GM21737 (cell line): ENCODE results near the gene STOX1.
A peak's percentile ranks its signal among the peaks of the same experiment; 100 is the strongest.
"Not testable (repeated sequence)": the region's sequence is repeated elsewhere in the genome, so short reads cannot be mapped to it uniquely, and the experiment has no call there.

Experiments used
- ATAC-seq: cut with Tn5 transposase; IDR thresholded peaks from one replicate; pipeline ENCODE4 v1.9.1; 2021; ENCODE audit warnings: mild to moderate bottlenecking, moderate library complexity; ENCODE audit not compliant: unreplicated experiment

The STOX1 gene

DNA sequence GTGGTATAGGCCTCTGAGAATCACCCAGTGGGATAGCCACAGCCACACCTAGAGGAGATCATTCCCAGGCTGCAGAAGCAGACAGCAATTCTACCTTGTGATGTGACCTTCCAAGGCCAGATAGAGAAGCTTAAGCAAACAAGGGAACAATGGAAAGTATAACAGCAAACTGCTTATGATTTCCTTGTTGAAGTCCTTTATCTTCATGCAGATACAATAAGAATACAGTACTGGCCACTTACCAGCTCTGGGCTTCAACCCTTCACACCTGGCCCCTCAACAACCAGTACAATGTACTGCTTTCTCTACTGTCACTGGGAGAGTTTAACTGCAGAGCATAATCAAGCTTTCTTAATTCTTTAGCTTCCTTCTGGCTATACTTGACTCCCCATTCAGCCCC, 51.2 kb downstream of the STOX1 start:
- no peak for ATAC-seq

DNA sequence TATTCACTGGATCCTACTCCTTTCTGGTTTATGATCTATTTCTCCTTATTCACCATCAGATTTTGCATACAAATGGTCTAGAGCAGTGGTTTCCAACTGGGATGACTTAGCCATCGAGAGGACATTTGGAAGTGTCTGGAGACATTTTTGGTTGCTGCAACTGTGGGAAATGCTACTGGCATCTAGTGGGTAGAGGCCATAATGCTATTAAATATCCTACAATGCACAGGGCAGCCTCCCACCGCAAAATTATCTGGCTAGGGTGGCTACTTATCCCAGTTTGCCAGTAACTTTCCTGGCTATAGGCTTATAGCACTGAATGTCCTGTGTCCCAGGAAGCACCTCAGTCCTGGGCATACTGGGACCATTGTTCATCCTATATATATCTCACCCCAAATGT, 52.3 kb downstream of the STOX1 start:
- no peak for ATAC-seq

GRCh38 chr10:68880181-68880580, 52.9 kb downstream of the STOX1 start:
- no peak for ATAC-seq

GRCh38 chr10:68895041-68895440, 67.7 kb downstream of the STOX1 start:
- ATAC-seq, result no peak

GRCh38 chr10:68897336-68897741, 70.0 kb downstream of the STOX1 start:
- no peak for ATAC-seq

DNA sequence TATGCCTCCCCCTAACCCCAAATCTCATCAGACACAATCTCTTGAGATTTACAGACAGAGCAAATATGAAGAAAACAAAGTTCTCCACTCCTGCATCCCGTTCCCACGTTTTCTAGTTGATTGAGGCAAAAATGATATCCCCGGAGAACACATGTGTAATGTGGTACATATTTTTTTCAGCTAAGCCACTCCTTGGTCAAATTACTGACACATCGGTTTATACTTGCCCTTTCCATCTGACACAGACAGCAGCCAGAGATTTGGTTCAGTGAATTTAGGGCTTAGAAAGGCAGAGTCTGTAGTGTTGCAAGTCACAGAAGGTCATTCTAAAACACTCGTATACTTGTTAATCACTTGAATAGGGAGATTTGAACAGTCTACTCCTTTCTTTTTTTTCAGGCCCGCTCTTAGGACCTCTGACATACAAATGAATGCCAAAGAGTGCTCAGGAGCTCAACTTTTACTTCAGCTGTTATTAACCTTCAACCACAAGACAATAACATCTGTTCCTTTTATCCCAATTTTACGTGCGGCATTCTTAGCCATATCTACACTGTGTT, 71.9 kb downstream of the STOX1 start:
- no peak for ATAC-seq

DNA sequence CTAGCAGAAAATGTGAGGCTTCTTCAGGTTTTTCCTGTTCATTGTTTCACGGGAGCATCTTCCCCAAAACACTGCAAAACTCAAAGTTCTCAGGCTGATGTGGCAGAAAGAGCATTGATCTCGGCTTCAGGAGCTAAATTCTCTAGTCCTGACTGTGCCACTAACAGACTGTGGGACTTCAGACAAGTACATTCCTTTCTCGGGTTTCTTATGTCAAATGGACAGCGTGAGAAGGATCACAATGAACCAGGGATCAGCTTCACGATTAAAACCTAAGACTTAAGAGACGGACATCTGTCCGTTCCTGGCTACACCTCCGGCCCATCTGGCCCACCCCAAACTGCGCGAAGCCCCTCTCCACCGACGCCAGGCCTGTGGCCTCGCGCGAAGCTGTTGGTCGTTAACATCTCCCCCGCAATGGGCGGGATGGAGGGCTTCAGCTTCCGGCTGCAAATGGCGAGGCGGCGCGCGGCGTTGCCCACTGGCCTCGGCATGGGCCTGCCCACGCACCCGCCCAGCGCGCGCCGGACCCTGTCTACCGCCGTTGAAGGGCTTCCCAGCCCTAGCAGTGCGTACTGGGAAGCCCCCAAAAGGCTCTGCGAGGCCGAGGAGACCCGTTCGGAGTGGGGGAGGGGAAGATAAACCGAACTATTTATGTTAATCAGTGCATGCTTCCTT, 73.2 kb downstream of the STOX1 start:
- ATAC-seq, result peak; percentile 37

GRCh38 chr10:68901105-68901927, 74.0 kb downstream of the STOX1 start, which contains the start of gene DDX50:
Gene DDX50, plus strand, starts transcription at chr10:68901315. Its CDS starts 70 bp downstream, at chr10:68901385.
- peak; percentile 95 for ATAC-seq

DNA sequence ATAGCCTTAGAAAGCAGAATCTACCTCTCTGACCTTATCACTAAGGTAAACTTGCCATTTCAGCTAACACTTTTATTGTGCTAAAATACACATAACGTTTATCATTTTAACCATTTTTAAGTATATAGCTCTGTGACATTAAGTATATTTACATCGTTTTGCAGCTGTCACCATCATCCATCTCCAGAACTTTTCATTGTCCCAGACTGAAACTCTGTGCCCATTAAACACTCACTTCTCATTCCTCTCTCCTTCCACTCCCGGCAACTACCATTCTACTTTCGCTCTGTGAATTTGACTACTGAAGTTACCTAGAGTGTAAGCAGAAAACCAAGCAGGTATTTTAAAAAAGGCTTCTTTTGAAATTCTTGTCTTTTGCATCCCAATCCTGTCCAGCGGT, 75.1 kb downstream of the STOX1 start:
- ATAC-seq, result no peak

- no peak for ATAC-seq
Observed at GRCh38 chr10:68924593-68924992, 97.3 kb downstream of the STOX1 start.

DNA sequence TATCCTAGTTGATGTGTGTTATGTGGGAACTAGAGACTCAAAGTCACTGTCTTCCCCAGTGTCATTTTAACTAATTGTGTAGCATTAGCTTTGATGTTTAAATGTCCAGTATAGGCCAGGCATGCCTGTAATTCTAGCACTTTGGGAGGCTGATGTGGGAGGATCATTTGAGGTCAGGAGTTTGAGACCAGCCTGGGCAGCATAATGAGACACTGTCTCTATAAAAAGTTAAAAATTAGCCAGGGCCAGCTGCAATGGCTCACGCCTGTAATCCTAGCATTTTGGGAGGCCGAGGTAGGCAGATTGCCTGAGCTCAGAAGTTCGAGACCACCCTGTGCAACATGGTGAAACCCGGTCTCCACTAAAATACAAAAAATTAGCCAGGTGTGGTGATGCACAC, 98.2 kb downstream of the STOX1 start:
- no peak for ATAC-seq

DNA sequence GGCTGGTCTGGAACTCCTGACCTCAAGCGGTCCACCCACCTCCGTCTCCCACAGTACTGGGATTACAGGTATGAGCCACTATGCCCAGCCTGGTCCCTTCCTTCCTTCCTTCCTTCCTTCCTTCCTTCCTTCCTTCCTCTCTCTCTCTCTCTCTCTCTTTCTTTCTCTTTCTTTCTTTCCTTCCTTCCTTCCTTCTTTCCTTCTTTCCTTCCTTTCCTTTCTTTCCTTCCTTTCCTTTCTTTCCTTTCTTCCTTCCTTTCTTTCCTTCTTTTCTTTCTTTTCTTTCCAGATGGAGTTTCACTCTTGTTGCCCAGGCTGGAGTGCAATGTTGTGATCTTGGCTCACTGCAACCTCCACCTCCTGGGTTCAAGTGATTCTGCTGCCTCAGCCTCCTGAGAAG, 101.8 kb downstream of the STOX1 start:
- ATAC-seq, result not testable (repeated sequence)

- ATAC-seq, result not testable (repeated sequence)
Observed at GRCh38 chr10:68929888-68930287, 102.6 kb downstream of the STOX1 start.

DNA sequence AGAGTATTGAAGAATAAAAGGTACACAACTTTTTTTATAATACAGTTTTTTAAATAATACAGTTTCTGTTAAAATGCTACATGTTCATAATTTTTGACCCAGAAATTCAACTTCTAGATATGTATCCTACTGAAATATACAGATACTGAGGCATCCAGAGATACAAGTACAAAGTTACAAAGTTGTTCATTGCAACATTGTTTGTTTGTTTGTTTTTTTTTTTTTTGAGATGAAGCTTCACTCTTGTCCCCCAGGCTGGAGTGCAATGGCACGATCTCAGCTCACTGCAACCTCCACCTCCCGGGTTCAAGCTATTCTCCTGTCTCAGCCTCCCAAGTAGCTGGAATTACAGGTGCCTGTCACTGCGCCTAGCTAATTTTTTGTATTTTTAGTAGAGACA, 105.5 kb downstream of the STOX1 start:
- ATAC-seq, result not testable (repeated sequence)

- no peak for ATAC-seq
Observed at GRCh38 chr10:68934994-68935393, 107.7 kb downstream of the STOX1 start.

DNA sequence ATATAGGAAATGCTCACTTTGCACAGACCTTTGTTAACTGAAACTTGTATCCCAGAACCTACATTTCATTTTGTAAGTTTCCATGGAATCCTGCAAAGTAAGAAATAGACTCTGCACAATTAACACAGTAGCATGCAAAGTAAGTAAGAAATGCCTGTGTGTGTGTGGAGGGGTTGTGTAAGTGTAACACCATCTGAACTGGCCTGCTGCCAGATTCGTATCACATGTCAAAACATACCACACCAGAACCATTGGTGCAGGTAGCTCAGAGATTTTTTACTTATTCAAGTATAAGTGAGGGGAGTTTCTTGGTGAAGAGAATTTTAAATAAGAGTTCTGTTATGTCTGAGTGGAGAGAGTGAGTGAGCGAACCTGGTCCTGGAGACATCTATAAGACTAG, 110.8 kb downstream of the STOX1 start:
- ATAC-seq, result no peak

GRCh38 chr10:68938884-68939283, 111.6 kb downstream of the STOX1 start:
- no peak for ATAC-seq

GRCh38 chr10:68940917-68941316, 113.6 kb downstream of the STOX1 start:
- not testable (repeated sequence) for ATAC-seq
